ENCODE measurements around the gene ART1.

DNA sequence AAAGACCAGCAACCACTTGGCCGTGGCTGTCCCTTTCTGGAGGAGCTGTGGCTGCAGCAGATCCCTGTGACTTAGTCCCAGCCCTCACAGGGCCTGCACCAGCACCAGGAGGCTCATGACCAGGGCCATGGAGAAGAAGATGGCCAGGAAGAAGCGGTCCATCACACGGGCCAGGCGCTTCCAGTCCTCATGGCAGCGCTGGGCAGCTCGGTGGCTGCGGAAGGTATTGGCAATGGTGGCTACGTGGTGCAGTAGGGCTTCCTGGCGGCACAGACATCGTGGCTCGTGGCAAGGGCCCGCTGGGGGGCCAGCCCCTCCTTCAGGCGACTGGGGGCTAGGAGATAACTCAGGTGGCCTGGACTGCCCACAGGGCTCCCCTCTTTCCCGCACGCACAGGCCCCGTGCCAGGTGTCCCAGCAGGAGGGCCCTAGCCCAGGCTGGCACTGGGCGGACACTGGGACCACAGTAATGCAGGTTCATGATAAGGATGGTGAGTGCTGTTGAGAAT, 21.1 kb downstream of the ART1 start:
- TF ChIP-seq POLR2A (IDR thresholded peaks at IDR 0.05) (no peak), POLR2AphosphoS5 (IDR thresholded peaks at IDR 0.05) (no peak), EP300 (IDR thresholded peaks at IDR 0.05) (no peak)
- TF ChIP-seq, protein P1, sequence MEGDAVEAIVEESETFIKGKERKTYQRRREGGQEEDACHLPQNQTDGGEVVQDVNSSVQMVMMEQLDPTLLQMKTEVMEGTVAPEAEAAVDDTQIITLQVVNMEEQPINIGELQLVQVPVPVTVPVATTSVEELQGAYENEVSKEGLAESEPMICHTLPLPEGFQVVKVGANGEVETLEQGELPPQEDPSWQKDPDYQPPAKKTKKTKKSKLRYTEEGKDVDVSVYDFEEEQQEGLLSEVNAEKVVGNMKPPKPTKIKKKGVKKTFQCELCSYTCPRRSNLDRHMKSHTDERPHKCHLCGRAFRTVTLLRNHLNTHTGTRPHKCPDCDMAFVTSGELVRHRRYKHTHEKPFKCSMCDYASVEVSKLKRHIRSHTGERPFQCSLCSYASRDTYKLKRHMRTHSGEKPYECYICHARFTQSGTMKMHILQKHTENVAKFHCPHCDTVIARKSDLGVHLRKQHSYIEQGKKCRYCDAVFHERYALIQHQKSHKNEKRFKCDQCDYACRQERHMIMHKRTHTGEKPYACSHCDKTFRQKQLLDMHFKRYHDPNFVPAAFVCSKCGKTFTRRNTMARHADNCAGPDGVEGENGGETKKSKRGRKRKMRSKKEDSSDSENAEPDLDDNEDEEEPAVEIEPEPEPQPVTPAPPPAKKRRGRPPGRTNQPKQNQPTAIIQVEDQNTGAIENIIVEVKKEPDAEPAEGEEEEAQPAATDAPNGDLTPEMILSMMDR (IDR thresholded peaks at IDR 0.05), result no peak
